ENCODE results near the gene SELENON.

Gene SELENON

GRCh38 chr1:25810341-25811299 lies 10.6 kb downstream of the SELENON start:
- peak; percentile 76 for DNase-seq

DNA sequence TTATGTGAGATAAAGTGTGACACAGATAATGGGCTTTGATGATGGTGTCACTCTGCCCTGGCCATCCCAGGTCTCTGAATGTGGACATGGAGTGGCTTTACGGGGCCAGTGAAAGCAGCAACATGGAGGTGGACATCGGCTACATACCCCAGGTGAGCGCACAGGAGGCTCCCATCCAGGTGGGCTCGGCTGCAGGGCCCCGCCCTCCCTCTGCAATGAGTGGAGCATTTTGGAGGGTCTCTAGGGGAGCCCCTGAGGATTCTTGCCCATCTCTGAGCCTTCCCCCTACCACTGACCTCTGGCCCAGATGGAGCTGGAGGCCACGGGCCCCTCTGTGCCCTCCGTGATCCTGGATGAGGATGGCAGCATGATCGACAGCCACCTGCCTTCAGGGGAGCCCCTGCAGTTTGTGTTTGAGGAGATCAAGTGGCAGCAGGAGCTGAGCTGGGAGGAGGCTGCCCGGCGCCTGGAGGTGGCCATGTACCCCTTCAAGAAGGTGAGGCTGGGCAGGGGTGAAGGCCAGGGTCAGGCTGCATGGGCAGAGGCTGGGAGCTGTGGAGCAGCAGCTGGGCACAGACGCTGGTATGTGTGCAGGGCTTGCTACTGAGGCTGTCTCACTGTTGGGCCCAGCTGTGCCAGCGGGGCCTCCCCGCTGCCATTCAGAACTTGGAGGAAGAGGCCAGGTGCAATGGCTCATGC lies 11.5 kb downstream of the SELENON start:
- DNase-seq, result no peak

GRCh38 chr1:25813071-25813733 lies 13.2 kb downstream of the SELENON start:
- no peak for DNase-seq

DNA sequence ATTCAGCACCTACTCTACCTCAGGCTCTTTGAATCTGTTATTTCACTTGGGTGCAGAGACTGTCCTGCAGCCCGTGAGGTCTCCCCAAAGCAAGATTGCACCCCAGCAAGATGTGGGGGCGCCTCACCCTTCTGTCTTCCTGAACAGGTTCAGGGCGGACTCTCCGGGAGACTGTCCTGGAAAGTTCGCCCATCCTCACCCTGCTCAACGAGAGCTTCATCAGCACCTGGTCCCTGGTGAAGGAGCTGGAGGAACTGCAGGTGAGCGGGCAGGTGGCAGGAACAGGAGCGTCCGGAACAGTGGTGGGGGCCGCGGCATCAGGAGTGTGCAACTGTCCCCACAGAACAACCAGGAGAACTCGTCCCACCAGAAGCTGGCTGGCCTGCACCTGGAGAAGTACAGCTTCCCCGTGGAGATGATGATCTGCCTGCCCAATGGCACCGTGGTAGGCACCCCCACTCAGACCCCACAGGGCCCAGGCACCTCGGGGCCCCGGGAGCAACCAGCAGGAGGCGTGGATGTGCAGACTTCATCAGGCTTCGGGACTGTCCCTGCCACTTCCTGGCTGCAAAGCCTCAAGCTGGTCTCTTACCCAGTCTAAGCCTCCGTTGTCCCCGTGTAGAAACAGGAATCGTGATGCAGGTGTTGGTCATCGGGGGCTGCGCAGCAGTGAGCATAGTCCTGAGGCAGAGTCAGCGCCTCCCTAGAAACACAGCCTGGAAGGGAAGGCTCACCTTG lies 13.9 kb downstream of the SELENON start:
- DNase-seq, result no peak

DNA sequence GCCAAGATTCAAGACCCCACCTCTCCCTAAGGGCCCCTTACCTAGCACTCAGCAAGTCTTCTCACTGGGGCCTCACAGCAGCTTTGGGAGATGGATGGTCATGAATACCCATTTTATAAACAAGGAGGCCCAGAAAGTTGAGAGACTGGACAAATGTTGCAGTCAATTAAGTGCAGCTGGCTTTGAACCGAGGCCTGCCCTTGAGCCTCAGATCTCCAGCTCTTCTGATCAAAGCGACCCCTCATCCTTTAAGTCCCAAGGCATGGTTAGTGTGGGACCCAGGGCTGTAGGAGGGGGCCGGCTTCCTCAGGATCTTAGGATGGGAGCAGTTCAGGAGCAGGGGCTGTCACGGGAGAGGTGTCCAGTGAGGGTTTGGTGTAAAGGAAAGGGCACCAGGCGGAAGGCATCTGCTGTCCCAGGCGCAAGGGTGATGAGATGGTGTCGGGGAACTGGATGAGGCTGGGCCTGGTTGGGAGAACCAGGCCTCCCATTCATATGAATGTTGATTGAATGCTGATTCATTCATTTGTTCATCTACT lies 14.6 kb downstream of the SELENON start:
- no peak for DNase-seq

GRCh38 chr1:25815208-25816111 lies 15.5 kb downstream of the SELENON start:
- DNase-seq, result no peak

GRCh38 chr1:25816112-25816718 lies 16.2 kb downstream of the SELENON start:
- DNase-seq, result no peak

DNA sequence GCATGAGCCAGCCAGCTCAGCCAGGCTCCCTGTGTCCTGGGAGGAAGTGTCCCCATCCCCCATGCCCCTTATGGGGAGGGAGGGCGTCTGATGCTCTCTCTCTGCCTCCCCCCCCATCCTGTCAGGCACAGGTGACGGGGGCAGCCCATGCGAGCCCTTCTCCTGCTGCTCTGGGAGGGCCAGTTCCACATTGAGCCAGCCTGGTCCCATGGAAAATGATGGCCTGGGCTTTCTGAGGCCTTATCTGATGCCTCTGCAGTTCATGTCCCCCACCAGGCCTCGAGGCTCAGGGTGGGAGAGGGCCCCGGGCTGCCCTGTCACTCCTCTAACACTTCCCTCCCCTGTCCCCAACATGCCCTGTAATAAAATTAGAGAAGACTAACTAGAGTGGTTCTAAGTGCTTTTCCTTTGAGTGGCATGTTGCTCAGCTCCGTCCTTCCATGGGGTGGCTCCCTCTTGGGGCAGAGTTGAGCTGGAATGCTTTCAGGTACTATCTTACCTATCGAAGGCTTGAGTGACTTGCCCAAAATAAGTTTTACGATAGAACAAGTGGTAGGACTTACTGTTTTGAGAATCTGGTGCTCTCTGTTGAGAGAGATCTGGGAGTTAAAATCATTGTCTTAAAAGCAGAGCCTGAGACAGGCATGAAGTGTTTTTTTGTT lies 18.0 kb downstream of the SELENON start:
- DNase-seq, result no peak

DNA sequence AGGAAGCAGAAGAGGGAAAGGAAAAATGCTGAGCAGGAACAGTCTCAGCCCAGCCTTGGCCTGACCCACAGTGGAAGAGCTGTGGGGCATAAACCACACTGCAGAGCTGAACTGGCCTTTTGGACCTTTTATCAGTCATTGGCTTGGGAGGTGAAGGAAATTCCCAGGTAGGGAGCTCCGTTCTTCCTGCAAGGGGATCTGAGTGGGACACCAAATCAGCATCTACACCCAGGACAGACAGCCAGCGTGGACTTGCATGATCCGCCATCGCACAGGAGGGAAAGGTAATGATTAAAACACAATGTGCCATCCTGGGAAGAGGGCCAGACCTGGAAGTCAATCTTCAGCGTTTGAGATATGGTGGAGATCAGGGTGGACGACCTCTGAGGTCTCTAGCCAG lies 18.6 kb downstream of the SELENON start:
- DNase-seq, result no peak

GRCh38 chr1:25819491-25820246 lies 19.7 kb downstream of the SELENON start, which contains the start of gene MTFR1L:
TSS of gene MTFR1L (plus strand) at chr1:25819954. CDS start at chr1:25823105, 3,151 bp downstream.
- peak; percentile 88 for DNase-seq

GRCh38 chr1:25820247-25821111 lies 20.5 kb downstream of the SELENON start:
- DNase-seq, result peak; percentile 60

- DNase-seq, result no peak
Observed at GRCh38 chr1:25821112-25821476, 21.1 kb downstream of the SELENON start.

GRCh38 chr1:25821630-25822091 lies 21.7 kb downstream of the SELENON start:
- no peak for DNase-seq

DNA sequence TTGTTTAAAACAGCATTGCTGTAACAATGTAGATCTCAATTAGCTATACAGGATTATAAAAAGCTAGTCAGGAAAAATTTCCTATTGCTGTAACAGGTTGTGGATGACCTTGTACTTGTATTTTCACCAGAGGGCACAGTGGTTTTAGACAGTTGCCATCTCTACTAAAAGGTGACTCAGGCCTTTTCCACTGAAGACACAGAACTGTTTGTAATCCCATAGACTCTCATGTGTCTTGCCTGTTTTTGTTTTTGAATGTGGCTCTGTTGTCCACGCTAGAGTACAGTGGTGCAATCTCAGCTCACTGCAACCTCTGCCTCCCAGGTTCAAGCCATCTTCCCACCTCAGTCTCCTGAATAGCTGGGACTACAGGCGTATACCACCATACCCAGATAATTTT lies 25.6 kb downstream of the SELENON start:
- DNase-seq, result no peak

GRCh38 chr1:25826571-25826970 lies 26.6 kb downstream of the SELENON start:
- no peak for DNase-seq

- no peak for DNase-seq
Observed at GRCh38 chr1:25828491-25828890, 28.5 kb downstream of the SELENON start.

- DNase-seq, result no peak
Observed at GRCh38 chr1:25829046-25829445, 29.1 kb downstream of the SELENON start.

GRCh38 chr1:25831569-25832196 lies 31.7 kb downstream of the SELENON start:
- no peak for DNase-seq
